Lower leg skin (tissue), 3 donors: ENCODE data around the gene ALDH1L2.

Experiments used
- CTCF ChIP-seq, 3 donors: fragments of 450-650 bp; IDR thresholded peaks; one replicate each; pipeline ENCODE4 v1.5.1; 2016; ENCODE audit warnings: antibody characterized with exemption in 3 of 3, mild to moderate bottlenecking in 3 of 3, moderate library complexity in 2 of 3
- POLR2A ChIP-seq, 2 donors: fragments of 450-650 bp; IDR thresholded peaks; one replicate each; pipeline ENCODE4 v1.6.1; 2016 to 2017; ENCODE audit warnings: antibody characterized with exemption in 2 of 2, mild to moderate bottlenecking in 1 of 2, moderate library complexity in 1 of 2

GRCh38 chr12:104985206-104985605 lies 99.1 kb downstream of the ALDH1L2 start:
- TF ChIP-seq CTCF (IDR thresholded peaks at IDR 0.05) (no peak), POLR2A (IDR thresholded peaks at IDR 0.05) (no peak)
